ENCODE results near the gene MAPKAP1. TPM values are rescaled to one million over a fixed set of nuclear protein-coding genes. Genes with fewer than 3 reads are reported as not detected.

Gene MAPKAP1
- total RNA-seq, 4 donors from 2014 or later: 54.1 to 195 (median 61.9) TPM

DNA sequence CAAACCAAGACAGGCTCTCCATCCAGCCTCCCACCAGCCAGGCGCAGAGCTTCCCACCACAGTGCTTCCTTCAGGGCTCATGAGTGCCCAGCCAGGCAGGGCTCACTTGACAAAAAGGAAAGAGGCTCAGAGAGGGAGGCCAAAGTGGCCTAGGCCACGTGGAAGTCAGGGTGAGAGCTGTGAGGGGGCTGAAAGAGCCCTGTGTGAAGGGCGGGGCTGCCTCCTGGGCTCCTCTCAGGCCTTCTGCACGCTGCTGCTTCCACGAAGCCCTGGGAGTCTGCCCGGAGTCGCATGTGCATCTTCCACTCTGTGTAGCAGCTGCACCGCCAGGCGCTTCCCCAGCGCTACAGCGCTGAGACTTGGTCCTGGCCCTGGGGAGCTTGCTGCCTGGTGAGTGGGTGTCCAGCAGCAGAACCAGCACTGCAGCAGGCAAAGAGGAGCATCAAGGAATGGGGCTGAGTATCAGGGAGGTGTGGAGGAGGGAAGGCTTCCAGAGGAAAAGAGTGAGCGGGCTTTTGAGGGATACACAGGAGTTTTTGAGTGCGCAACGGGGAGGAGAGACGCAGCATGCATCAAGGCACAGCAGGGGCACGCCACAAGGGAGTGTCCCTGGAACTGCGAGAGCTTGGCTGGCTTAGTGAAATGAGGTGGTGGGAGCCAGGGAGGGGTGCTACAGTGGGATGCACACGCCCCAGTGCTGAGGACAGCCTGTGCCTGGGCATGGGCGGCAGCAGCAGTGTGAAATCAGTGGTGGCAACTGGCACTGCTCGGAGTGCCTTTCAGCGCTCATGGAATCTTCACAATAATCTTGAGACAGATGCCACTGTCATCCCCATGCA, 267.4 kb downstream of the MAPKAP1 start:
- H3K27me3 ChIP-seq: no peaks in the 10 kb centered on the region
- no peaks in the 10 kb centered on the region for H3K4me1 ChIP-seq
- H3K4me3 ChIP-seq: no peak overlapping the region
- no peaks in the 10 kb centered on the region for H3K36me3 ChIP-seq
- intact Hi-C loops (cut with DNase I; ENCODE audit: low total_unique reads): no loop called here
- H3K27ac ChIP-seq: no peak overlapping the region
- H3K9me3 ChIP-seq: no peaks in the 10 kb centered on the region
- no peak for DNase-seq
- no peak for TF ChIP-seq POLR2A (IDR thresholded peaks at IDR 0.05)
- TF ChIP-seq, protein P1, sequence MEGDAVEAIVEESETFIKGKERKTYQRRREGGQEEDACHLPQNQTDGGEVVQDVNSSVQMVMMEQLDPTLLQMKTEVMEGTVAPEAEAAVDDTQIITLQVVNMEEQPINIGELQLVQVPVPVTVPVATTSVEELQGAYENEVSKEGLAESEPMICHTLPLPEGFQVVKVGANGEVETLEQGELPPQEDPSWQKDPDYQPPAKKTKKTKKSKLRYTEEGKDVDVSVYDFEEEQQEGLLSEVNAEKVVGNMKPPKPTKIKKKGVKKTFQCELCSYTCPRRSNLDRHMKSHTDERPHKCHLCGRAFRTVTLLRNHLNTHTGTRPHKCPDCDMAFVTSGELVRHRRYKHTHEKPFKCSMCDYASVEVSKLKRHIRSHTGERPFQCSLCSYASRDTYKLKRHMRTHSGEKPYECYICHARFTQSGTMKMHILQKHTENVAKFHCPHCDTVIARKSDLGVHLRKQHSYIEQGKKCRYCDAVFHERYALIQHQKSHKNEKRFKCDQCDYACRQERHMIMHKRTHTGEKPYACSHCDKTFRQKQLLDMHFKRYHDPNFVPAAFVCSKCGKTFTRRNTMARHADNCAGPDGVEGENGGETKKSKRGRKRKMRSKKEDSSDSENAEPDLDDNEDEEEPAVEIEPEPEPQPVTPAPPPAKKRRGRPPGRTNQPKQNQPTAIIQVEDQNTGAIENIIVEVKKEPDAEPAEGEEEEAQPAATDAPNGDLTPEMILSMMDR (IDR thresholded peaks at IDR 0.05): no peak

DNA sequence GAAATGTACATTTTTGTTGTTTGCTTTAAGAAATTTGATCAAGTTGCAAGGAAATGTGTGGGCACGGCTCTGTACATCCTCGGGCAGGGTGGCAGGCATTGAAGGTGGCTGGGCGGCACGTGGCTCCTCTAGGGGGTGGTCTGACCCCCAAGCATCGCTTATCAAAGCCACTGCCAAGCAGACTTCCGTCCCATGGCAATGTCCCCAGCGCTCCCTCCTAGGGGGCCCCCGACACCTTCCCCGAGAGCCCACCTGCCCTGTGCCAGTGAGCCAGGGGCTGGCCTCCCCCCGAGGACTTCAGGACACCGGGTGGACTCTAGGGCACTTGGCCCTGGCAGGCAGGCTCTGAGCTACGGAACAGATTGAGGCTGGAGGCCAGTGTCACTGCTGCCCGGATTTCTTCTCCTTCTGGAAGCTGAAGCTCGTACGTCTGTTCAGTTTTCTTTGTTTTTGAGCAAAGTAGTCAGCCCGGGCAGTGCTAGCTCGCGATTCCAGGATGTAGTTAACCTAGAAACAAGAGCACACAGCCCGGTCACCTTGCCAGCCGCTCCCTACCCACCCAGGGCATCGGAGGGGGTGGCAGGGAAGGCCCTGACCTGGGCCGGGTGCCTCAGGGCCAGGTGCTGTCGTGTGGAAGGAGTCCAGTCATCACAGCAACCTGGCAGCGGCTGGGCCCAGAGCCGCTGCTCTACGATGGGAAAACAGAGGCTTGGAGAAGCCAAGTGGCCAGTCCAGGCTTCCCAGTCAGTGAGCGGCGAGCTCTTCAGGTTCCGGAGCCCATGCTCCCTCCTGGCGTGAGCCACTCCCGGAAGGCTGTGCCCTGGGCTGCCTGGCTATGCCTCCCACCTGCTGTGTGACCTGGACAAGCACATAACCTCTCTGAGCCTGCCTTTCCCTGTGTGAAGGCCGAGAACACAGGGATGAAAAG, 268.2 kb downstream of the MAPKAP1 start:
- Histone ChIP-seq H3K36me3 (no peaks in the 10 kb centered on the region), H3K27ac (no peak overlapping the region), H3K4me3 (no peak overlapping the region), H3K27me3 (no peaks in the 10 kb centered on the region), H3K9me3 (no peaks in the 10 kb centered on the region), H3K4me1 (no peaks in the 10 kb centered on the region)
- intact Hi-C loops (cut with DNase I; ENCODE audit: low total_unique reads): no loop called here
- no peak for DNase-seq
- TF ChIP-seq, protein P1 (IDR thresholded peaks at IDR 0.05): no peak
- no peak for TF ChIP-seq POLR2A (IDR thresholded peaks at IDR 0.05)

DNA sequence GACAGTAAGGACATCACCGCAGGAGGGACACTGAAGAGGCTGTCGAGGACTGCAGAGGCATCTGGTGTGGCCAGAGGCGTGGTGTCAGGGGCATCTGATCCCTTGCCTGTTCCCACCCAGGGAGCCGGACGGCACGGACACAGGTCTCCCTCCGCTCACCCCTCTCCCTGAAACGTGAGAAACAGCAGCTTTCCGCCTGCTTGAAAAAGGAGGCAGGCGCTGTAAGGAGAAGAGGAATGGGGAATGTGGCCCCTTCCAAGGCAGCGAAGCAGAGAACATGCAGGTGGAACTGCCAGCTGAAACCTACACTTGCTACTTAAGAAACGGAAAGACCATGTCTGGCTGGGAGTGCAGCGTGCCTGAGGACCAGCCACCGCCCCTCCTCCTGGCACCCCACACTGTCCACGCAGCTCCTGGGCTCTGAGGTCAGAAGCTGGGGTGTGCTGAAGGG, 269.2 kb downstream of the MAPKAP1 start:
- Histone ChIP-seq H3K36me3 (no peaks in the 10 kb centered on the region), H3K27me3 (no peaks in the 10 kb centered on the region), H3K4me3 (no peak overlapping the region), H3K9me3 (no peaks in the 10 kb centered on the region), H3K4me1 (no peaks in the 10 kb centered on the region), H3K27ac (no peak overlapping the region)
- DNase-seq: no peak
- no peak for TF ChIP-seq POLR2A (IDR thresholded peaks at IDR 0.05)
- TF ChIP-seq, protein P1 (IDR thresholded peaks at IDR 0.05): no peak
- intact Hi-C loops (cut with DNase I; ENCODE audit: low total_unique reads): no loop called here

DNA sequence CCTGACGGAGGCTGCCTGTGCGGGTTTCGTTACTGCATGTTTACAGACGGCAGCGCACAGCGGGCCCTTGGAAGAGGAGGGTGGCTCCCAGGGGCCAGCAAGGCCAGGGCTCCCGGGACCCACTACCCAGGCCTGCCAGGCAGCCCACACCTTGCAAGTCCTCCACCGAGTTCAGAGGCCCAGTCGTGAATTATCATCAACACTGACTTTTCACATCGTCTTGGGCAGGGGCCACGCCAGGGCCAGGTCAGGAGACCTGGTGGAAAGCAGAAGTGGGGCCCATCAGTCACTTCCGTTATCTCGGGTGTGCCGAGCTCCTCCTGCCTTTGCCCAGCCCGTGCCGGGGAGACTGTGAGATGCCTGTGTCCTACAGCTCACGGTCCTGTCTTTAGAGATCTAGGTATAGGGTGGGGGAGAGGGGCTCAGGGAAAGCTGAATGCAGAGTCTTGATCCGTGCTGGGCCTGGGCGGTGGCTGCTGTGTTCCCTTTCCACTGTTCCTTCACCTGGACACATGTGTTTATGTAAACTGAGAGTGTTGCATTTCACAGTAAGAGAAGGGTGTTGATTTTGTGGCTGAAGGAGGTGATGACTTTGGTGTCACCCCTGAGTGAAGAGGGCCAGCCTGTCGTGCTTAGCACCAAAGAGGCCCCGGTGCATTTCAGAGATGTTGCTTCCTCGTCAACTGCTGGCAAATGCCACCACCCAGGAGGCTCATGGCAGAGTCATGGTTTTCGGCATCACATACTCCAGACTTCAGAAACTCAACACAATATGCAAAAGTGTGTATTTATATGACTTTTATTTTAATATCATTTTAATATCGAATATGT, 270.2 kb downstream of the MAPKAP1 start:
- Histone ChIP-seq H3K27me3 (no peaks in the 10 kb centered on the region), H3K4me3 (no peak overlapping the region), H3K4me1 (no peaks in the 10 kb centered on the region), H3K27ac (no peak overlapping the region), H3K9me3 (no peaks in the 10 kb centered on the region), H3K36me3 (no peaks in the 10 kb centered on the region)
- intact Hi-C loops (cut with DNase I; ENCODE audit: low total_unique reads): no loop called here
- TF ChIP-seq, protein P1 (IDR thresholded peaks at IDR 0.05): no peak
- TF ChIP-seq POLR2A (IDR thresholded peaks at IDR 0.05): no peak
- no peak for DNase-seq
